Cerebellar cortex (tissue), 1 donor: ENCODE data around the gene STK24.

Source experiments
- DNase-seq: peaks from one replicate; pipeline ENCODE4 v3.0.0-alpha.2; 2015; ENCODE audit warnings: low spot score

STK24 gene

GRCh38 chr13:98556142-98556816 is 20.6 kb downstream of the STK24 start:
- no peak for DNase-seq

- no peak for DNase-seq
Observed at GRCh38 chr13:98549728-98550317, 27.1 kb downstream of the STK24 start.

GRCh38 chr13:98549006-98549727 is 27.7 kb downstream of the STK24 start:
- no peak for DNase-seq

GRCh38 chr13:98548230-98548629 is 28.7 kb downstream of the STK24 start:
- DNase-seq: no peak

GRCh38 chr13:98547455-98547854 is 29.5 kb downstream of the STK24 start:
- DNase-seq: no peak

GRCh38 chr13:98546402-98546801 is 30.5 kb downstream of the STK24 start:
- DNase-seq: no peak

GRCh38 chr13:98544104-98544710 is 32.7 kb downstream of the STK24 start:
- no peak for DNase-seq

- DNase-seq: no peak
Observed at GRCh38 chr13:98543378-98544103, 33.4 kb downstream of the STK24 start.

- no peak for DNase-seq
Observed at GRCh38 chr13:98542568-98543377, 34.1 kb downstream of the STK24 start.

GRCh38 chr13:98541701-98542203 is 35.2 kb downstream of the STK24 start:
- DNase-seq: no peak

- DNase-seq: no peak
Observed at GRCh38 chr13:98541191-98541590, 35.7 kb downstream of the STK24 start.

GRCh38 chr13:98540476-98540875 is 36.4 kb downstream of the STK24 start:
- DNase-seq: no peak

GRCh38 chr13:98539666-98540065 is 37.2 kb downstream of the STK24 start:
- no peak for DNase-seq

GRCh38 chr13:98538876-98539275 is 38.0 kb downstream of the STK24 start:
- DNase-seq: no peak

- DNase-seq: no peak
Observed at GRCh38 chr13:98537740-98538139, 39.2 kb downstream of the STK24 start.

GRCh38 chr13:98537306-98537705 is 39.6 kb downstream of the STK24 start:
- no peak for DNase-seq

- no peak for DNase-seq
Observed at GRCh38 chr13:98536729-98537128, 40.2 kb downstream of the STK24 start.

GRCh38 chr13:98535501-98536354 is 41.2 kb downstream of the STK24 start:
- no peak for DNase-seq

- no peak for DNase-seq
Observed at GRCh38 chr13:98534821-98535220, 42.1 kb downstream of the STK24 start.

GRCh38 chr13:98533912-98534311 is 43.0 kb downstream of the STK24 start:
- DNase-seq: no peak
